ENCODE measurements around the gene PPFIBP2.

The PPFIBP2 gene

GRCh38 chr11:7581021-7581590 lies 67.3 kb downstream of the PPFIBP2 start:
- no peak for FAIRE-seq

GRCh38 chr11:7582338-7582985 lies 68.7 kb downstream of the PPFIBP2 start:
- FAIRE-seq: no peak

GRCh38 chr11:7583248-7583647 lies 69.4 kb downstream of the PPFIBP2 start:
- FAIRE-seq: no peak

GRCh38 chr11:7584910-7585309 lies 71.1 kb downstream of the PPFIBP2 start:
- no peak for FAIRE-seq

GRCh38 chr11:7585816-7586215 lies 72.0 kb downstream of the PPFIBP2 start:
- FAIRE-seq: no peak

GRCh38 chr11:7586376-7586775 lies 72.6 kb downstream of the PPFIBP2 start:
- FAIRE-seq: no peak

GRCh38 chr11:7587712-7588111 lies 73.9 kb downstream of the PPFIBP2 start:
- FAIRE-seq: no peak

- FAIRE-seq: no peak
These were observed 76.1 kb downstream of the PPFIBP2 start for GRCh38 chr11:7589861-7590260.

GRCh38 chr11:7590529-7590928 lies 76.7 kb downstream of the PPFIBP2 start:
- no peak for FAIRE-seq

- FAIRE-seq: no peak
These were observed 77.5 kb downstream of the PPFIBP2 start for GRCh38 chr11:7591107-7591894.

- FAIRE-seq: no peak
These were observed 78.2 kb downstream of the PPFIBP2 start for GRCh38 chr11:7591987-7592386.

GRCh38 chr11:7592711-7593110 lies 78.9 kb downstream of the PPFIBP2 start:
- FAIRE-seq: no peak

GRCh38 chr11:7593481-7593880 lies 79.7 kb downstream of the PPFIBP2 start:
- FAIRE-seq: no peak

GRCh38 chr11:7595016-7595866 lies 81.4 kb downstream of the PPFIBP2 start:
- no peak for FAIRE-seq

GRCh38 chr11:7595951-7596350 lies 82.2 kb downstream of the PPFIBP2 start:
- FAIRE-seq: no peak

- no peak for FAIRE-seq
These were observed 83.2 kb downstream of the PPFIBP2 start for GRCh38 chr11:7596975-7597391.

- FAIRE-seq: no peak
These were observed 83.8 kb downstream of the PPFIBP2 start for GRCh38 chr11:7597620-7598019.

- FAIRE-seq: no peak
These were observed 85.4 kb downstream of the PPFIBP2 start for GRCh38 chr11:7599209-7599608.

- FAIRE-seq: no peak
These were observed 86.5 kb downstream of the PPFIBP2 start for GRCh38 chr11:7600205-7600775.

GRCh38 chr11:7603031-7603781 lies 89.4 kb downstream of the PPFIBP2 start:
- FAIRE-seq: no peak

GRCh38 chr11:7604331-7604955 lies 90.6 kb downstream of the PPFIBP2 start:
- FAIRE-seq: no peak

All from TTC549 (cell line).